ENCODE data around the gene HELZ2.

The HELZ2 gene

GRCh38 chr20:63597651-63598478 lies 23.8 kb upstream of the HELZ2 start:
- peaks cover 7% of the 10 kb centered on the region for H3K4me1 ChIP-seq (ENCODE audit: control insufficient read depth, insufficient read depth, low read length)
- H3K27me3 ChIP-seq (ENCODE audit: control insufficient read depth in 1 of 2, insufficient read depth in 2 of 2, low read length in 2 of 2) = no peaks in the 10 kb centered on the region
- H3K36me3 ChIP-seq (ENCODE audit: control insufficient read depth in 2 of 2, insufficient read depth in 2 of 2, low read length in 2 of 2) = peaks cover 32 to 35% of the 10 kb centered on the region in 2 donors
- H3K9me3 ChIP-seq (ENCODE audit: control insufficient read depth in 2 of 2, low read length in 2 of 2) = no peaks in the 10 kb centered on the region
- no peak overlapping the region for H3K9ac ChIP-seq (ENCODE audit: low read length in 2 of 2)
- H3K4me3 ChIP-seq (ENCODE audit: low read length in 2 of 2) = no peak overlapping the region
- H3K27ac ChIP-seq (ENCODE audit: low read length) = no peak overlapping the region

- Histone ChIP-seq H3K36me3 (ENCODE audit: control insufficient read depth in 2 of 2, insufficient read depth in 2 of 2, low read length in 2 of 2) (peaks cover 34 to 35% of the 10 kb centered on the region in 2 donors), H3K4me1 (ENCODE audit: control insufficient read depth, insufficient read depth, low read length) (peaks cover 7% of the 10 kb centered on the region), H3K27ac (ENCODE audit: low read length) (no peak overlapping the region), H3K9me3 (ENCODE audit: control insufficient read depth in 2 of 2, low read length in 2 of 2) (no peaks in the 10 kb centered on the region), H3K27me3 (ENCODE audit: control insufficient read depth in 1 of 2, insufficient read depth in 2 of 2, low read length in 2 of 2) (no peaks in the 10 kb centered on the region), H3K9ac (ENCODE audit: low read length in 2 of 2) (no peak overlapping the region), H3K4me3 (ENCODE audit: low read length in 2 of 2) (no peak overlapping the region)
These were observed 22.4 kb upstream of the HELZ2 start for GRCh38 chr20:63596423-63596822.

GRCh38 chr20:63595416-63596127 lies 21.5 kb upstream of the HELZ2 start:
- Histone ChIP-seq H3K9me3 (ENCODE audit: control insufficient read depth in 2 of 2, low read length in 2 of 2) (no peaks in the 10 kb centered on the region), H3K27ac (ENCODE audit: low read length) (no peak overlapping the region), H3K27me3 (ENCODE audit: control insufficient read depth in 1 of 2, insufficient read depth in 2 of 2, low read length in 2 of 2) (no peaks in the 10 kb centered on the region), H3K4me1 (ENCODE audit: control insufficient read depth, insufficient read depth, low read length) (peaks cover 7% of the 10 kb centered on the region), H3K9ac (ENCODE audit: low read length in 2 of 2) (no peak overlapping the region), H3K4me3 (ENCODE audit: low read length in 2 of 2) (no peak overlapping the region), H3K36me3 (ENCODE audit: control insufficient read depth in 2 of 2, insufficient read depth in 2 of 2, low read length in 2 of 2) (peaks cover 35 to 39% of the 10 kb centered on the region in 2 donors)

- Histone ChIP-seq H3K27ac (ENCODE audit: low read length) (no peak overlapping the region), H3K4me3 (ENCODE audit: low read length in 2 of 2) (no peak overlapping the region), H3K9ac (ENCODE audit: low read length in 2 of 2) (no peak overlapping the region), H3K27me3 (ENCODE audit: control insufficient read depth in 1 of 2, insufficient read depth in 2 of 2, low read length in 2 of 2) (no peaks in the 10 kb centered on the region), H3K4me1 (ENCODE audit: control insufficient read depth, insufficient read depth, low read length) (peaks cover 7% of the 10 kb centered on the region), H3K9me3 (ENCODE audit: control insufficient read depth in 2 of 2, low read length in 2 of 2) (no peaks in the 10 kb centered on the region), H3K36me3 (ENCODE audit: control insufficient read depth in 2 of 2, insufficient read depth in 2 of 2, low read length in 2 of 2) (peaks cover 33 to 42% of the 10 kb centered on the region in 2 donors)
These were observed 20.1 kb upstream of the HELZ2 start for GRCh38 chr20:63594043-63594561.

- H3K9me3 ChIP-seq (ENCODE audit: control insufficient read depth in 2 of 2, low read length in 2 of 2) = no peaks in the 10 kb centered on the region
- H3K27me3 ChIP-seq (ENCODE audit: control insufficient read depth in 1 of 2, insufficient read depth in 2 of 2, low read length in 2 of 2) = no peaks in the 10 kb centered on the region
- no peak overlapping the region for H3K9ac ChIP-seq (ENCODE audit: low read length in 2 of 2)
- no peak overlapping the region for H3K4me3 ChIP-seq (ENCODE audit: low read length in 2 of 2)
- H3K27ac ChIP-seq (ENCODE audit: low read length) = no peak overlapping the region
- peaks cover 7% of the 10 kb centered on the region for H3K4me1 ChIP-seq (ENCODE audit: control insufficient read depth, insufficient read depth, low read length)
- H3K36me3 ChIP-seq (ENCODE audit: control insufficient read depth in 2 of 2, insufficient read depth in 2 of 2, low read length in 2 of 2) = peaks cover 24 to 37% of the 10 kb centered on the region in 2 donors
These were observed 18.6 kb upstream of the HELZ2 start for GRCh38 chr20:63592661-63593060.

GRCh38 chr20:63591786-63592355 lies 17.8 kb upstream of the HELZ2 start:
- Histone ChIP-seq H3K27me3 (ENCODE audit: control insufficient read depth in 1 of 2, insufficient read depth in 2 of 2, low read length in 2 of 2) (no peaks in the 10 kb centered on the region), H3K9me3 (ENCODE audit: control insufficient read depth in 2 of 2, low read length in 2 of 2) (no peaks in the 10 kb centered on the region), H3K27ac (ENCODE audit: low read length) (no peak overlapping the region), H3K9ac (ENCODE audit: low read length in 2 of 2) (no peak overlapping the region), H3K4me1 (ENCODE audit: control insufficient read depth, insufficient read depth, low read length) (peaks cover 7% of the 10 kb centered on the region), H3K36me3 (ENCODE audit: control insufficient read depth in 2 of 2, insufficient read depth in 2 of 2, low read length in 2 of 2) (peaks cover 22 to 36% of the 10 kb centered on the region in 2 donors), H3K4me3 (ENCODE audit: low read length in 2 of 2) (no peak overlapping the region)

GRCh38 chr20:63591147-63591533 lies 17.1 kb upstream of the HELZ2 start:
- Histone ChIP-seq H3K9me3 (ENCODE audit: control insufficient read depth in 2 of 2, low read length in 2 of 2) (no peaks in the 10 kb centered on the region), H3K4me3 (ENCODE audit: low read length in 2 of 2) (no peak overlapping the region), H3K9ac (ENCODE audit: low read length in 2 of 2) (no peak overlapping the region), H3K36me3 (ENCODE audit: control insufficient read depth in 2 of 2, insufficient read depth in 2 of 2, low read length in 2 of 2) (peaks cover 22 to 36% of the 10 kb centered on the region in 2 donors), H3K27me3 (ENCODE audit: control insufficient read depth in 1 of 2, insufficient read depth in 2 of 2, low read length in 2 of 2) (no peaks in the 10 kb centered on the region), H3K4me1 (ENCODE audit: control insufficient read depth, insufficient read depth, low read length) (peaks cover 7% of the 10 kb centered on the region), H3K27ac (ENCODE audit: low read length) (no peak overlapping the region)

GRCh38 chr20:63590218-63591146 lies 16.4 kb upstream of the HELZ2 start:
- no peak overlapping the region for H3K9ac ChIP-seq (ENCODE audit: low read length in 2 of 2)
- no peak overlapping the region for H3K27ac ChIP-seq (ENCODE audit: low read length)
- H3K4me1 ChIP-seq (ENCODE audit: control insufficient read depth, insufficient read depth, low read length) = peaks cover 7% of the 10 kb centered on the region
- peaks cover 22 to 33% of the 10 kb centered on the region in 2 donors for H3K36me3 ChIP-seq (ENCODE audit: control insufficient read depth in 2 of 2, insufficient read depth in 2 of 2, low read length in 2 of 2)
- no peaks in the 10 kb centered on the region for H3K9me3 ChIP-seq (ENCODE audit: control insufficient read depth in 2 of 2, low read length in 2 of 2)
- H3K4me3 ChIP-seq (ENCODE audit: low read length in 2 of 2) = no peak overlapping the region
- no peaks in the 10 kb centered on the region for H3K27me3 ChIP-seq (ENCODE audit: control insufficient read depth in 1 of 2, insufficient read depth in 2 of 2, low read length in 2 of 2)

- Histone ChIP-seq H3K4me1 (ENCODE audit: control insufficient read depth, insufficient read depth, low read length) (peaks cover 7% of the 10 kb centered on the region), H3K27ac (ENCODE audit: low read length) (no peak overlapping the region), H3K4me3 (ENCODE audit: low read length in 2 of 2) (no peak overlapping the region), H3K36me3 (ENCODE audit: control insufficient read depth in 2 of 2, insufficient read depth in 2 of 2, low read length in 2 of 2) (peaks cover 22 to 31% of the 10 kb centered on the region in 2 donors), H3K27me3 (ENCODE audit: control insufficient read depth in 1 of 2, insufficient read depth in 2 of 2, low read length in 2 of 2) (no peaks in the 10 kb centered on the region), H3K9ac (ENCODE audit: low read length in 2 of 2) (no peak overlapping the region), H3K9me3 (ENCODE audit: control insufficient read depth in 2 of 2, low read length in 2 of 2) (no peaks in the 10 kb centered on the region)
These were observed 15.5 kb upstream of the HELZ2 start for GRCh38 chr20:63589261-63590217.
